HEK293 (cell line): ENCODE data around the gene SH3D19.

Source experiments
- KLF16 ChIP-seq: fragments of 450-650 bp; formaldehyde crosslinking; IDR thresholded peaks from 2 replicates; pipeline ENCODE4 v1.5.1; 2017; ENCODE audit warnings: missing biosample characterization, missing genetic modification characterization
- KLF7 ChIP-seq: fragments of 450-650 bp; formaldehyde crosslinking; IDR thresholded peaks from 2 replicates; pipeline ENCODE4 v1.5.1; 2016; ENCODE audit warnings: missing biosample characterization, missing genetic modification characterization, borderline replicate concordance
- YY1 ChIP-seq: fragments of 450-650 bp; formaldehyde crosslinking; IDR thresholded peaks from 2 replicates; pipeline ENCODE4 v1.5.1; 2018; ENCODE audit warnings: missing biosample characterization, missing genetic modification characterization
- ZBTB1 ChIP-seq: fragments of 450-650 bp; formaldehyde crosslinking; IDR thresholded peaks from 2 replicates; pipeline ENCODE4 v1.5.1; 2016; ENCODE audit warnings: missing biosample characterization, missing genetic modification characterization
- ZBTB21 ChIP-seq: fragments of 450-650 bp; formaldehyde crosslinking; IDR thresholded peaks from 2 replicates; pipeline ENCODE4 v1.5.1; 2017; ENCODE audit warnings: missing biosample characterization, missing genetic modification characterization
- ZNF121 ChIP-seq: fragments of 450-650 bp; formaldehyde crosslinking; IDR thresholded peaks from 2 replicates; pipeline ENCODE4 v1.5.1; 2016; ENCODE audit warnings: missing biosample characterization, missing genetic modification characterization
- ZNF133 ChIP-seq: fragments of 450-650 bp; formaldehyde crosslinking; IDR thresholded peaks from 2 replicates; pipeline ENCODE4 v1.5.1; 2016; ENCODE audit warnings: missing biosample characterization, missing genetic modification characterization
- ZNF16 ChIP-seq: fragments of 450-650 bp; formaldehyde crosslinking; IDR thresholded peaks from 2 replicates; pipeline ENCODE4 v1.5.1; 2016; ENCODE audit warnings: low read depth, missing biosample characterization, missing genetic modification characterization
- ZNF514 ChIP-seq: fragments of 450-650 bp; formaldehyde crosslinking; IDR thresholded peaks from 2 replicates; pipeline ENCODE4 v1.5.1; 2016; ENCODE audit warnings: missing biosample characterization, missing genetic modification characterization
- ZNF768 ChIP-seq: fragments of 450-650 bp; formaldehyde crosslinking; IDR thresholded peaks from 2 replicates; pipeline ENCODE4 v1.5.1; 2018; ENCODE audit warnings: missing biosample characterization, mild to moderate bottlenecking, missing genetic modification characterization
- ZNF837 ChIP-seq: fragments of 450-650 bp; formaldehyde crosslinking; IDR thresholded peaks from 2 replicates; pipeline ENCODE4 v1.5.1; 2016; ENCODE audit warnings: missing biosample characterization, missing genetic modification characterization
- TF ChIP-seq, protein P1 (sequence below): fragments of 450-650 bp; formaldehyde crosslinking; IDR thresholded peaks from 2 replicates; pipeline ENCODE4 v1.5.1; 2016; ENCODE audit warnings: missing biosample characterization, missing genetic modification characterization
- TF ChIP-seq, protein P2 (sequence below): fragments of 450-650 bp; formaldehyde crosslinking; IDR thresholded peaks from 2 replicates; pipeline ENCODE4 v1.5.1; 2016; ENCODE audit warnings: missing biosample characterization, missing genetic modification characterization

GRCh38 chr4:151233600-151233999, 91.8 kb downstream of the SH3D19 start:
- TF ChIP-seq, protein P1, sequence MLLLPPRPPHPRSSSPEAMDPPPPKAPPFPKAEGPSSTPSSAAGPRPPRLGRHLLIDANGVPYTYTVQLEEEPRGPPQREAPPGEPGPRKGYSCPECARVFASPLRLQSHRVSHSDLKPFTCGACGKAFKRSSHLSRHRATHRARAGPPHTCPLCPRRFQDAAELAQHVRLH (tag by site-specific recombination) = no peak
- no peak for TF ChIP-seq KLF16 (tag by site-specific recombination)
- no peak for TF ChIP-seq ZBTB1 (tag by site-specific recombination)
- TF ChIP-seq ZNF16 (tag by site-specific recombination) = no peak
- no peak for TF ChIP-seq ZNF768 (tag by site-specific recombination)
- TF ChIP-seq, protein P2, sequence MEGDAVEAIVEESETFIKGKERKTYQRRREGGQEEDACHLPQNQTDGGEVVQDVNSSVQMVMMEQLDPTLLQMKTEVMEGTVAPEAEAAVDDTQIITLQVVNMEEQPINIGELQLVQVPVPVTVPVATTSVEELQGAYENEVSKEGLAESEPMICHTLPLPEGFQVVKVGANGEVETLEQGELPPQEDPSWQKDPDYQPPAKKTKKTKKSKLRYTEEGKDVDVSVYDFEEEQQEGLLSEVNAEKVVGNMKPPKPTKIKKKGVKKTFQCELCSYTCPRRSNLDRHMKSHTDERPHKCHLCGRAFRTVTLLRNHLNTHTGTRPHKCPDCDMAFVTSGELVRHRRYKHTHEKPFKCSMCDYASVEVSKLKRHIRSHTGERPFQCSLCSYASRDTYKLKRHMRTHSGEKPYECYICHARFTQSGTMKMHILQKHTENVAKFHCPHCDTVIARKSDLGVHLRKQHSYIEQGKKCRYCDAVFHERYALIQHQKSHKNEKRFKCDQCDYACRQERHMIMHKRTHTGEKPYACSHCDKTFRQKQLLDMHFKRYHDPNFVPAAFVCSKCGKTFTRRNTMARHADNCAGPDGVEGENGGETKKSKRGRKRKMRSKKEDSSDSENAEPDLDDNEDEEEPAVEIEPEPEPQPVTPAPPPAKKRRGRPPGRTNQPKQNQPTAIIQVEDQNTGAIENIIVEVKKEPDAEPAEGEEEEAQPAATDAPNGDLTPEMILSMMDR (tag by site-specific recombination) = no peak
- TF ChIP-seq KLF7 = no peak
- TF ChIP-seq ZNF837 (tag by site-specific recombination) = no peak
- no peak for TF ChIP-seq ZNF121 (tag by site-specific recombination)
- TF ChIP-seq YY1 = no peak
- no peak for TF ChIP-seq ZNF133
- TF ChIP-seq ZBTB21 (tag by site-specific recombination) = no peak
- TF ChIP-seq ZNF514 (tag by site-specific recombination) = no peak
